ENCODE data around the gene DGKE. TPM values are rescaled to one million over a fixed set of nuclear protein-coding genes. Genes with fewer than 3 reads are reported as not detected.

The DGKE gene
- total RNA-seq, 4 donors from 2014 or later = 1.7 to 10.7 (median 7.9) TPM

DNA sequence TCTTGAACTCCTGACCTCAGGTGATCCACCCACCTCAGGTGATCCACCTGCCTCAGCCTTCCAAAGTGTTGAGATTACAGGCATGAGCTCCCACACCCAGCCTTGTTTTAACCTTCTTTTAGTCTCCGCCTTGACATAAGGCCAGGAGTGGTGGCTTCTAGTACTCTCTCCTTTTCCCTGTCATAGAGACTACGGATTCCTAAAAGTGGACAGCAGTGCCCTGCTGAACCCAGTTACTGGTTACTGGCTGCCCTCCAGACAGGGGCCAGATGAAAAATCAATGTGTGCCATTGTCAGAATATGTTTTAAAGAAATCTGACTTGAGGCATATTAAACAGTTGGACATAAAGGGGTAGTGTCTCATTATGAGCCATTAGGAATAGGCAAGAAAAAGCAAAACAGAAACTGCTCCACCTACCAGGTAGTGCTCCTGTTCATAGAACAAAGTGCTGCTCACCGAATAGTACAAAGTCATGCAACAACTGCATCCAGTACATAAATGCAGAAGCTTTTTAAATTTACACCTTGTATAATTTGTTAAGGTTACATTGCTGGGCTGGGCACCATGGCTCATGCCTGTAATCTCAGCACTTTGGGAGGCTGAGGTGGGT is 47.8 kb downstream of the DGKE start:
- 96% methylated on average over 3 of the region's 3 CpGs for whole genome bisulfite sequencing, 2 donors
- no peak for DNase-seq
- TF ChIP-seq, protein P1, sequence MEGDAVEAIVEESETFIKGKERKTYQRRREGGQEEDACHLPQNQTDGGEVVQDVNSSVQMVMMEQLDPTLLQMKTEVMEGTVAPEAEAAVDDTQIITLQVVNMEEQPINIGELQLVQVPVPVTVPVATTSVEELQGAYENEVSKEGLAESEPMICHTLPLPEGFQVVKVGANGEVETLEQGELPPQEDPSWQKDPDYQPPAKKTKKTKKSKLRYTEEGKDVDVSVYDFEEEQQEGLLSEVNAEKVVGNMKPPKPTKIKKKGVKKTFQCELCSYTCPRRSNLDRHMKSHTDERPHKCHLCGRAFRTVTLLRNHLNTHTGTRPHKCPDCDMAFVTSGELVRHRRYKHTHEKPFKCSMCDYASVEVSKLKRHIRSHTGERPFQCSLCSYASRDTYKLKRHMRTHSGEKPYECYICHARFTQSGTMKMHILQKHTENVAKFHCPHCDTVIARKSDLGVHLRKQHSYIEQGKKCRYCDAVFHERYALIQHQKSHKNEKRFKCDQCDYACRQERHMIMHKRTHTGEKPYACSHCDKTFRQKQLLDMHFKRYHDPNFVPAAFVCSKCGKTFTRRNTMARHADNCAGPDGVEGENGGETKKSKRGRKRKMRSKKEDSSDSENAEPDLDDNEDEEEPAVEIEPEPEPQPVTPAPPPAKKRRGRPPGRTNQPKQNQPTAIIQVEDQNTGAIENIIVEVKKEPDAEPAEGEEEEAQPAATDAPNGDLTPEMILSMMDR (IDR thresholded peaks at IDR 0.05) = no peak
- no peak for TF ChIP-seq POLR2A (IDR thresholded peaks at IDR 0.05)
- intact Hi-C loops (cut with DNase I) = no loop called here
- Histone ChIP-seq H3K36me3 (peaks cover 0 to 9% (median 0%) of the 10 kb centered on the region in 3 donors), H3K27me3 (no peaks in the 10 kb centered on the region), H3K27ac (no peak overlapping the region), H3K4me3 (no peak overlapping the region), H3K4me1 (no peaks in the 10 kb centered on the region), H3K9me3 (no peaks in the 10 kb centered on the region)

DNA sequence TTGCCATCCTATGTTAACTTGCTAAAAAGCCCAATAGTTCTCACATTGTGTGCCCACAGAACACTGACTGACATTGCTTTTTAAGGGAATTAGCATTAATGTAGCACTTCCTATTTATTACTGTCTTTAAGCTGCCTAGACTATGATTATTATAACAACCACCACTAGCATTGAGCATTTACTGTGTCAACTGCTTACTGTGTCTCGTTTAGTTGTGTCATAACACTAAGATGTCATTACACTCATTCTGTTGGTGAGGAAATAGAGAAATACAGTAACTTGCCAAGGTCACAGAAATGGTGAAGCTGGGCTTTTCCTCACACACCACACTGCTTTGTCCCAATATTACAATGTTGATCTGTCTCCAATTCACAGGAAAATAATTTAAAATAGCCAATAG is 49.7 kb downstream of the DGKE start:
- intact Hi-C loops (cut with DNase I) = no loop called here
- H3K4me3 ChIP-seq = no peak overlapping the region
- H3K27me3 ChIP-seq = no peaks in the 10 kb centered on the region
- peaks cover 0 to 12% (median 6%) of the 10 kb centered on the region in 3 donors for H3K9me3 ChIP-seq
- WGBS, 2 donors = 50 to 52% methylated on average over 1 of the region's 1 CpG
- no peak for TF ChIP-seq POLR2A (IDR thresholded peaks at IDR 0.05)
- TF ChIP-seq, protein P1 (IDR thresholded peaks at IDR 0.05) = no peak
- no peaks in the 10 kb centered on the region for H3K4me1 ChIP-seq
- DNase-seq = no peak
- H3K36me3 ChIP-seq = peaks cover 3 to 27% (median 5%) of the 10 kb centered on the region in 3 donors
- H3K27ac ChIP-seq = no peak overlapping the region

DNA sequence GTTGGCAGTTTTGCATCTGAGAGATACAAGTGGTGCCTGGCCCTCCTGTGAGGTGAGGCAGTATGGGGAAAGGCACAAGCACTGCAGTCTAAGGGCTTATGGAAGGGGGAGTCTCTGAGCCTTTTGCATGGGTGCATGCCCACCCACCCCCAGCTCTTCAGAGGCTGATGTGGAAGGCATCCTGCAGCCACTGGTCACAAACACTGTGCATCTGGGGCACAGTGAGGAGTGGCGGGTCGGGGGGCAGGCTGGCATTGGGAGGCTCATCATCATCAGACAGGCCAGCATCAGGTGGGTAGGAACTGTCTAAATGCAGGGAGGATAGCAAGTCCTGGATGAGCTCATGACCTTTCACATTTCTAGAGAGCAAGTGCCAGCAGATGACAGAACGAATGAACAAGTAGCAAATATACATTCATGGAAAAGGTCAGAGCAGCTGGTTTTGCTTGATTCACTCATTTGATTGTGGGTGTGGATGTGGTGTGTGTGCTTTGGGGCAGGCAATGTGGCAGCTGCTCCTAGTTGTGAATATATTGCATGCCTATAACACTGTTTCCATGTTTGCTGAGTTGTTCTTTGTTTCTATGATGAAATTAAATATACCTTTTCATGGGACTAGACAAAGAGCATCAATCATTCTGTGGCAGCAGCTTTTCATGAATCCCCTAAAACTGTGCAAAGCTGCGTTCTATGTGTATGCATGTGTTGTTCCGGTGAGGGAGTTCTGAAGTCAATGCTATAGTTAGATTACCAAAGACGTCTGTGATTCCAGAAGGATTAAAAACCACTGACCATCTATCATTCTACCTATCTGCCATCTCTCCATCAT is 50.7 kb downstream of the DGKE start:
- no peak for TF ChIP-seq POLR2A (IDR thresholded peaks at IDR 0.05)
- TF ChIP-seq, protein P1 (IDR thresholded peaks at IDR 0.05) = no peak
- Histone ChIP-seq H3K36me3 (peaks cover 3 to 38% (median 5%) of the 10 kb centered on the region in 3 donors), H3K4me3 (no peak overlapping the region), H3K4me1 (no peaks in the 10 kb centered on the region), H3K27me3 (no peaks in the 10 kb centered on the region), H3K27ac (no peak overlapping the region), H3K9me3 (peaks cover 0 to 14% (median 6%) of the 10 kb centered on the region in 3 donors)
- intact Hi-C loops (cut with DNase I) = no loop called here
- DNase-seq = no peak
- 68 to 71% methylated on average over 4 of the region's 6 CpGs for WGBS, 2 donors

DNA sequence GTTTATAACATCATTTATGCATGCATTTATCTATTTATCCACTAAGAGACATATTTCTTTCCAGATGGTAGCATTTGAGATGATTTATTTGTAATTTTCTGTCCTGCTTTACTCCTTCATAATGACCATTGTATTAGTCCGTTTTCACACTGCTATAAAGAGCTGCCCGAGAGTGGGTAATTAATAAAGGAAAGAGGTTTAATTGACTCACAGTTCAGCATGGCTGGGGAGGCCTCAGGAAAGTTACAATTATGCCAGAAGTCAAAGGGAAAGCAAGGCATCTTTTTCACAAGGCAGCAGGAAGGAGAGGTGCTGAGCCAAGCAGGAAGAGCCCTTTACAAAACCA is 51.3 kb downstream of the DGKE start:
- H3K27ac ChIP-seq = no peak overlapping the region
- H3K9me3 ChIP-seq = peaks cover 0 to 14% (median 6%) of the 10 kb centered on the region in 3 donors
- DNase-seq = no peak
- WGBS, 2 donors = 51 to 93% methylated on average over 2 of the region's 2 CpGs
- no peak overlapping the region for H3K4me3 ChIP-seq
- no peaks in the 10 kb centered on the region for H3K4me1 ChIP-seq
- intact Hi-C loops (cut with DNase I) = no loop called here
- TF ChIP-seq, protein P1 (IDR thresholded peaks at IDR 0.05) = no peak
- no peak for TF ChIP-seq POLR2A (IDR thresholded peaks at IDR 0.05)
- peaks cover 3 to 44% (median 6%) of the 10 kb centered on the region in 3 donors for H3K36me3 ChIP-seq
- no peaks in the 10 kb centered on the region for H3K27me3 ChIP-seq

DNA sequence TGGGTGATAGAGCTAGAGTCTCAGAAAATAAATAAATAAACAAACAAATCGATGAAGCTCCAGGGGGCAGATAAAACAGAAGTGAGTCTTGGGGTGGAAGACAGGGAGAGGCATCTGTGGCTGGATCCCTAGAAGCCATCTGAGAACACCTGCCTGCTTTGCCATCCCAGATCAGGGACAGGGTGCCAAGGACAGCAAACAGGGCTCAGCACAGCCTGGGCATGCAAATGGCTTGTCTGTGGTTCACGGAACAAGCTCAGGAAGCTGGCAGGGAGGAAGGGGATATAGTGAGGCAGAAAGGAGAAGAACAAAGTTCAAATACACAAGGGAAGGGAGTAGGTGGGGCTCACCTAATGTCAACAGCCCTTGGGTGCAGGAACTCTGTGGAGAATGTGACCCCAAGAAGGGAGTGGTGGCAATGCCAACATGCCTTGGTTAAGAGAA is 52.4 kb downstream of the DGKE start:
- 61 to 65% methylated on average over 2 of the region's 2 CpGs for WGBS, 2 donors
- peaks cover 0 to 14% (median 6%) of the 10 kb centered on the region in 3 donors for H3K9me3 ChIP-seq
- no peaks in the 10 kb centered on the region for H3K27me3 ChIP-seq
- no peak for TF ChIP-seq POLR2A (IDR thresholded peaks at IDR 0.05)
- TF ChIP-seq, protein P1 (IDR thresholded peaks at IDR 0.05) = no peak
- H3K4me3 ChIP-seq = no peak overlapping the region
- intact Hi-C loops (cut with DNase I) = no loop called here
- DNase-seq = no peak
- no peak overlapping the region for H3K27ac ChIP-seq
- peaks cover 0 to 2% (median 0%) of the 10 kb centered on the region in 3 donors for H3K4me1 ChIP-seq
- peaks cover 4 to 54% (median 15%) of the 10 kb centered on the region in 3 donors for H3K36me3 ChIP-seq

All from esophagus squamous epithelium (tissue), 5 donors.